Vagina (tissue), 2 donors: ENCODE measurements around the gene NF2. TPM values are rescaled to one million over a fixed set of nuclear protein-coding genes. Genes with fewer than 3 reads are reported as not detected.

Experiments used
- DNase-seq, 2 donors: peaks; one replicate each; pipeline ENCODE4 v3.0.0-alpha.2; 2017; ENCODE audit errors: extremely low spot score in 2 of 2
- H3K27ac ChIP-seq: fragments of 200-600 bp; sonication (generic); one replicate; pipeline ENCODE4 v1.5.1; 2019
- H3K27me3 ChIP-seq: fragments of 200-600 bp; sonication (generic); one replicate; pipeline ENCODE4 v1.5.1; 2019
- H3K36me3 ChIP-seq, 2 donors: fragments of 200-600 bp; sonication (generic); one replicate each; pipeline ENCODE4 v1.5.1; 2017 to 2019
- H3K4me1 ChIP-seq: fragments of 200-600 bp; sonication (generic); one replicate; pipeline ENCODE4 v1.5.1; 2019
- H3K4me3 ChIP-seq, 2 donors: fragments of 200-600 bp; sonication (generic); 1 replicate in 1 of 2; 2 replicates in 1 of 2; pipeline ENCODE4 v1.5.1; 2016 to 2019
- H3K9me3 ChIP-seq: fragments of 200-600 bp; sonication (generic); one replicate; pipeline ENCODE4 v1.5.1; 2019
- POLR2A ChIP-seq, 2 donors: fragments of 450-650 bp; IDR thresholded peaks; one replicate each; pipeline ENCODE4 v1.6.1; 2017; ENCODE audit warnings: antibody characterized with exemption in 2 of 2, mild to moderate bottlenecking in 2 of 2, moderate library complexity in 2 of 2
- POLR2AphosphoS5 ChIP-seq, 2 donors: sonication (generic); formaldehyde crosslinking; IDR thresholded peaks; one replicate each; pipeline ENCODE4 v1.9.0; 2017; ENCODE audit warnings: antibody characterized with exemption in 2 of 2, mild to moderate bottlenecking in 2 of 2, low read depth in 1 of 2; ENCODE audit not compliant: insufficient read depth in 1 of 2
- intact Hi-C: fragments of 100-400 bp; cut with DNase I; formaldehyde crosslinking; loops from one replicate; pipeline ENCODE4 v1.15.1; 2023
- total RNA-seq: library from RNA; depleted of rRNA; stranded (reverse); fragments of >200 nt; gene quantifications from one replicate; pipeline ENCODE4 v1.2.3, GENCODE V29; 2016
- TF ChIP-seq, protein P1 (sequence below), 3 experiments: fragments of 450-650 bp in 2 of 3; fragments of 200-600 bp in 1 of 3; sonication (generic) in 1 of 3; IDR thresholded peaks; one replicate each; pipeline ENCODE4 v1.5.1; 2017 to 2019; ENCODE audit warnings: antibody characterized with exemption in 3 of 3, mild to moderate bottlenecking in 2 of 3, moderate library complexity in 2 of 3

Gene NF2
- total RNA-seq, 1 donor from 2014 or later = 15.7 TPM

DNA sequence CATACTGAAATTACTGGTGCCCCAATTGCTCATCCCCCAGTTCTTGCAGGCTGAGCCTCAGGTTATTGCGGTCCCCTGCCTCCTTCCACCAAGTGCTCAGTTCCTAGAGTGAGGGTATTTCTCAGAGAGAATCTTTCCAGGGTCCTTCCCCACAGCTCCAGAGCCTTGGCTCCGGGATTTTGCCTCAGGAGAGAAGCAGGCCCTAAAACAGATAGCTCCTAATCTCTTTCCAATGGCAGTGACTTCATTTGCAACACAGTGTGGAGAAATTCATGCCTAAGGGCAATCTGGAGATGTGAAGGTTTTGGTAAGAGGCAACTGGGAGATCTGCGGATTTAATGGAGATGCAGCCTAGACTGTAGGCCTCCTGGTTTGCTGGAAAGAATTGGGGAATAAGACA lies 2.9 kb downstream of the NF2 start:
- H3K27ac ChIP-seq = no peak overlapping the region
- peaks cover 20% of the 10 kb centered on the region for H3K4me1 ChIP-seq
- no peak overlapping the region for H3K4me3 ChIP-seq
- DNase-seq = no peak
- no peaks in the 10 kb centered on the region for H3K36me3 ChIP-seq
- no peaks in the 10 kb centered on the region for H3K9me3 ChIP-seq
- intact Hi-C loops = no loop called here
- no peaks in the 10 kb centered on the region for H3K27me3 ChIP-seq
- TF ChIP-seq POLR2A (IDR thresholded peaks at IDR 0.05) (no peak), POLR2AphosphoS5 (IDR thresholded peaks at IDR 0.05; ENCODE audit: insufficient read depth in 1 of 2, low read depth in 1 of 2) (no peak)
- TF ChIP-seq, protein P1, sequence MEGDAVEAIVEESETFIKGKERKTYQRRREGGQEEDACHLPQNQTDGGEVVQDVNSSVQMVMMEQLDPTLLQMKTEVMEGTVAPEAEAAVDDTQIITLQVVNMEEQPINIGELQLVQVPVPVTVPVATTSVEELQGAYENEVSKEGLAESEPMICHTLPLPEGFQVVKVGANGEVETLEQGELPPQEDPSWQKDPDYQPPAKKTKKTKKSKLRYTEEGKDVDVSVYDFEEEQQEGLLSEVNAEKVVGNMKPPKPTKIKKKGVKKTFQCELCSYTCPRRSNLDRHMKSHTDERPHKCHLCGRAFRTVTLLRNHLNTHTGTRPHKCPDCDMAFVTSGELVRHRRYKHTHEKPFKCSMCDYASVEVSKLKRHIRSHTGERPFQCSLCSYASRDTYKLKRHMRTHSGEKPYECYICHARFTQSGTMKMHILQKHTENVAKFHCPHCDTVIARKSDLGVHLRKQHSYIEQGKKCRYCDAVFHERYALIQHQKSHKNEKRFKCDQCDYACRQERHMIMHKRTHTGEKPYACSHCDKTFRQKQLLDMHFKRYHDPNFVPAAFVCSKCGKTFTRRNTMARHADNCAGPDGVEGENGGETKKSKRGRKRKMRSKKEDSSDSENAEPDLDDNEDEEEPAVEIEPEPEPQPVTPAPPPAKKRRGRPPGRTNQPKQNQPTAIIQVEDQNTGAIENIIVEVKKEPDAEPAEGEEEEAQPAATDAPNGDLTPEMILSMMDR (IDR thresholded peaks at IDR 0.05) = no peak

DNA sequence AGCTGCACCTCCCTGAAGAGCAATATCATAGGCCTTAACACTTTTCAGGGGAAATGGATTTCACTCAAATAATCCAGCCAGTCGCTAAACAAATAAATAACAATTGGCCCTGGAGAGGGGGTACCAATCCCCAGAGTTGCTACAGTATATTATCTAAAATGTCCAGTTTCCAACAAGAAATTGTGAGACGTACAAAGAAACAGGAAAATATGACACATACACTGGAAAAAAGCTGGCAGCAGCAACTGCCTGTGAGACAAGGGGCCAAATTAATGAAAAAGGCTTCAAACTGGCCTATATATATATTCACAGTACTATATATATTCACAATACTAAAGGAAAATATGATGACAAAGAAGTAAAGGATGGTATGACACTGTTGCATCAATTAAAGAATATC lies 4.0 kb downstream of the NF2 start:
- Histone ChIP-seq H3K4me1 (peaks cover 20% of the 10 kb centered on the region), H3K27me3 (no peaks in the 10 kb centered on the region), H3K36me3 (no peaks in the 10 kb centered on the region), H3K9me3 (no peaks in the 10 kb centered on the region), H3K27ac (no peak overlapping the region), H3K4me3 (no peak overlapping the region)
- intact Hi-C loops = no loop called here
- DNase-seq = no peak
- TF ChIP-seq POLR2AphosphoS5 (IDR thresholded peaks at IDR 0.05; ENCODE audit: insufficient read depth in 1 of 2, low read depth in 1 of 2) (no peak), POLR2A (IDR thresholded peaks at IDR 0.05) (no peak)
- TF ChIP-seq, protein P1 (IDR thresholded peaks at IDR 0.05) = no peak

DNA sequence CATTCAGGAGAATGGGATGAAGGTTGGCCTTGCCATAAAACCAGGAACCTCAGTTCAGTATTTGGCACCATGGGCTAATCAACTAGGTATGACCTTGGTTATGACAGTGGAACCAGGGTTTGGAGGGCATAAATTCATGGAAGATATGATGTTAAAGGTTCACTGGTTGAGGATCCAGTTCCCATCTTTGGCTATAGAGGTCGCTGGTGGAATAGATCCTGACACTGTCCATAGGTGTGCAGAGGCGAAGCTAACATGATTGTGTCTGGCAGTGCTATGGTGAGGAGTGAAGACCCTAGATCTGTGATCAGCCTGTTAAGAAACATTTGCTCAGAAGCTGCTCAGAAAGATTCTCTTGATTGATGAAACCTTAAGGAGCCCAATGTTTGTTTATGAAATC lies 5.7 kb downstream of the NF2 start:
- Histone ChIP-seq H3K4me3 (no peak overlapping the region), H3K36me3 (no peaks in the 10 kb centered on the region), H3K9me3 (no peaks in the 10 kb centered on the region), H3K4me1 (peaks cover 20% of the 10 kb centered on the region), H3K27ac (no peak overlapping the region), H3K27me3 (no peaks in the 10 kb centered on the region)
- TF ChIP-seq POLR2A (IDR thresholded peaks at IDR 0.05) = no peak
- no peak for TF ChIP-seq POLR2AphosphoS5 (IDR thresholded peaks at IDR 0.05; ENCODE audit: insufficient read depth in 1 of 2, low read depth in 1 of 2)
- TF ChIP-seq, protein P1 (IDR thresholded peaks at IDR 0.05) = no peak
- intact Hi-C loops = no loop called here
- DNase-seq = no peak

DNA sequence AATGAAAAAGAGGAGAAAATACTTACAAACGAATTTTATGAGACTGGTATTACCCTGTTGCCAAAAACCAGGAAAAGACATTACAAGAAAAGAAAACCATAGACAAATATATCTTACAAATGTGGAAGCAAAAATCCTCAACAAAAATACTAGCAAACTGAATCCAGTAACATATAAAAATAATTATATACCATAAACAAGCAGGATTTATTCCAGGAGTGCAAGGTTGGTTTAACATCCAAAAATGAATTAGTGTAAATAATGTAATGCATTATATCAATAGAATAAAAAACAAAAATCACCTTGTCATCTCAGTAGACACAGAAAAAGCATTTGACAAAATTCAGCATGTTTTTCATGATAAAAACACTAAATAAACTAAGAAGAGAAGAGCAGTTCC lies 7.3 kb downstream of the NF2 start:
- intact Hi-C loops = no loop called here
- DNase-seq = no peak
- Histone ChIP-seq H3K27me3 (no peaks in the 10 kb centered on the region), H3K4me1 (peaks cover 5% of the 10 kb centered on the region), H3K36me3 (no peaks in the 10 kb centered on the region), H3K27ac (no peak overlapping the region), H3K4me3 (no peak overlapping the region), H3K9me3 (no peaks in the 10 kb centered on the region)
- TF ChIP-seq, protein P1 (IDR thresholded peaks at IDR 0.05) = no peak
- TF ChIP-seq POLR2AphosphoS5 (IDR thresholded peaks at IDR 0.05; ENCODE audit: insufficient read depth in 1 of 2, low read depth in 1 of 2) = no peak
- no peak for TF ChIP-seq POLR2A (IDR thresholded peaks at IDR 0.05)

DNA sequence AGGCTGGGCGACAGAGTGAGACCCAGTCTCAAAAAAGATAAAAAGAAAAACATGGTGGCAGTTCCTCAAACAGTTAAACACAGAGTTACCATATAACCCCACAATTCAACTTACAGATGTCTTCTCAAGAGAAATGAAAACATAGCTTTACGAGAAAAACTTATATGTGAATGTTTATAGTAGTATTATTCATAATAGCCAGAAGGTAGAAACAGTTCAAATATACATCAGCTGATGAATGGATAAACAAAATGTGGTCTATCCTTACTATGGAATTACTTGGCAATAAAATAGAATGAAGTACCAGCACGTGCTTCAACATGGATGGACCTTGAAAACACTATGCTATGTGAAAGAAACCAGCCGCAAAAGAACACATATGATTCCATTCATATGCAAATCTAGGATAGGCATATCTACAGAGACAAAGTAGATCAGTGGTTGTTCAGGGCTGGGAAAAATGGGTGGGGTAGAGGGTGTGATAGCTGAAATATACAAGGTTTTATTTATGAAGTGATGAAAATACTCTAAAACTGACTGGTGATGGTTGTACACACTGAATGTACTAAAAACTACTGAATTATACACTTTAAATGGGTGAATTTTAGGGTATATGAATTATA lies 12.4 kb downstream of the NF2 start:
- DNase-seq = no peak
- intact Hi-C loops = no loop called here
- Histone ChIP-seq H3K4me3 (no peak overlapping the region), H3K27ac (no peak overlapping the region), H3K27me3 (no peaks in the 10 kb centered on the region), H3K4me1 (peaks cover 15% of the 10 kb centered on the region), H3K36me3 (no peaks in the 10 kb centered on the region), H3K9me3 (no peaks in the 10 kb centered on the region)
- TF ChIP-seq, protein P1 (IDR thresholded peaks at IDR 0.05) = no peak
- TF ChIP-seq POLR2AphosphoS5 (IDR thresholded peaks at IDR 0.05; ENCODE audit: insufficient read depth in 1 of 2, low read depth in 1 of 2) (no peak), POLR2A (IDR thresholded peaks at IDR 0.05) (no peak)
